Neural cell (in vitro differentiated cells): Measurements from ENCODE around the gene FAM89A. TPM values are rescaled to one million over a fixed set of nuclear protein-coding genes. Genes with fewer than 3 reads are reported as not detected.

Source experiments
- polyA plus RNA-seq: library from polyadenylated mRNA; depleted of rRNA; stranded (reverse); fragments of >200 nt; gene quantifications from 2 replicates; pipeline ENCODE4 v1.2.3, GENCODE V29; 2014

The FAM89A gene
- polyA plus RNA-seq, 1 donor from 2014 or later = 0.20 TPM

Other genes with a start within 250 kb of the FAM89A start
- 16.7 and 18.9 TPM in 2 replicates for gene C1orf198, start 171.7 kb downstream of the FAM89A start, polyA plus RNA-seq
- gene TTC13, start 61.4 kb downstream of the FAM89A start, polyA plus RNA-seq = 33.8 and 36.7 TPM in 2 replicates
- 44.7 and 63.4 TPM in 2 replicates for gene ARV1, start 61.2 kb downstream of the FAM89A start, polyA plus RNA-seq
- 8.0 and 8.2 TPM in 2 replicates for gene TRIM67, start 121.8 kb upstream of the FAM89A start, polyA plus RNA-seq
- gene GNPAT, start 201.0 kb upstream of the FAM89A start, polyA plus RNA-seq = 50.8 and 58.6 TPM in 2 replicates